Measurements from ENCODE around the gene BCL2L11. TPM values are rescaled to one million over a fixed set of nuclear protein-coding genes. Genes with fewer than 3 reads are reported as not detected.
A peak's percentile ranks its signal among the peaks of the same experiment; 100 is the strongest.

The BCL2L11 gene
- polyA plus RNA-seq, 1 experiment: 4.2 TPM

DNA sequence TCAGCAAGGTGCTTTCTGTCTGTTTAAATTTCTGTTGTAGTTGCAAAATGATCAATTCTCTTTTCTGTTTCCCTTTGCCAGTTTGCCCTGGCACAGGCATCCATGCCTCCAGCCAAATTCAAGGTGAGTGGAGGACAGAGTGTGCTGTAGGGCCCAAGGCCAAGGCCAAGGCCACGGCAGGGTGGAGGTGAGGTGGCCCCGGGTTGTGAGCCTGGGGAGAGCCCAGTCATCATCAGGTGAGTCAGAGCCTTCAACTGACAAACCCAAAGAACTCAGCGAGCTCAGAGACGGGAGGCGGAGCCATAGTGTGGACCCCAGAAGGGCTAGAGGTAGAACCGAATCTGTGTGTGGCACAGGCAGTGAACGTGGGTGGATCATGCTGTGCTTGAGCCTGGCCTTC, 55.7 kb downstream of the BCL2L11 start:
- POLR2A ChIA-PET: no interaction called here
- TF ChIP-seq, protein P1, sequence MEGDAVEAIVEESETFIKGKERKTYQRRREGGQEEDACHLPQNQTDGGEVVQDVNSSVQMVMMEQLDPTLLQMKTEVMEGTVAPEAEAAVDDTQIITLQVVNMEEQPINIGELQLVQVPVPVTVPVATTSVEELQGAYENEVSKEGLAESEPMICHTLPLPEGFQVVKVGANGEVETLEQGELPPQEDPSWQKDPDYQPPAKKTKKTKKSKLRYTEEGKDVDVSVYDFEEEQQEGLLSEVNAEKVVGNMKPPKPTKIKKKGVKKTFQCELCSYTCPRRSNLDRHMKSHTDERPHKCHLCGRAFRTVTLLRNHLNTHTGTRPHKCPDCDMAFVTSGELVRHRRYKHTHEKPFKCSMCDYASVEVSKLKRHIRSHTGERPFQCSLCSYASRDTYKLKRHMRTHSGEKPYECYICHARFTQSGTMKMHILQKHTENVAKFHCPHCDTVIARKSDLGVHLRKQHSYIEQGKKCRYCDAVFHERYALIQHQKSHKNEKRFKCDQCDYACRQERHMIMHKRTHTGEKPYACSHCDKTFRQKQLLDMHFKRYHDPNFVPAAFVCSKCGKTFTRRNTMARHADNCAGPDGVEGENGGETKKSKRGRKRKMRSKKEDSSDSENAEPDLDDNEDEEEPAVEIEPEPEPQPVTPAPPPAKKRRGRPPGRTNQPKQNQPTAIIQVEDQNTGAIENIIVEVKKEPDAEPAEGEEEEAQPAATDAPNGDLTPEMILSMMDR (IDR thresholded peaks at IDR 0.05; ENCODE audit: low read depth, low read length): no peak

DNA sequence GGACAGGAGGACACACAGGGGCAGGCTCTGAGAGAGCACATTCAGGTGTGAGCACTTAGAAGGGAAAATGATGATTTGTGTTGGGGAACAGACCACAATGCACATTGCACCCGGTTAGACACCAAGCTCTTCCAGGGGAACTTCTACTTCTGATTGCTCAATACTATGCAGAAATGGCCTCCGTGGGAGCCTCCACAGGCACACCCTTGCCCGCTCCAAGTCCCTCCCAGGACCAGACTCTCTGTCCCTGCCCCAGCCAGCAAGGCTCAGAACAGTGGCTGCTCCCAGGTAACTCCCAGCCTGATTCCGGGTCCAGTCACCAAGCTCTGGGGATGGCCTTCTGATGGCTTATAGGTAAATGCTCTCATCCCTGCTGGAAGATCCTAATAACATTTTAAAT, 56.2 kb downstream of the BCL2L11 start:
- DNase-seq (ENCODE audit: low read depth, low spot score): no peak
- ChIA-PET POLR2A (no interaction called here), CTCF (no interaction called here)
- H3K27ac ChIP-seq (ENCODE audit: low read depth, low read length): no peak overlapping the region
- no peaks in the 10 kb centered on the region for H3K9me3 ChIP-seq (ENCODE audit: control insufficient read depth, insufficient read depth, low read length)
- H3K4me3 ChIP-seq (ENCODE audit: low read depth, low read length): no peak overlapping the region
- TF ChIP-seq, protein P1 (IDR thresholded peaks at IDR 0.05; ENCODE audit: low read depth, low read length): no peak
- H3K27me3 ChIP-seq (ENCODE audit: control insufficient read depth, insufficient read depth, low read length): peaks cover 22% of the 10 kb centered on the region

More for the DNA sequence above, 55.7 kb downstream of the BCL2L11 start:
- CTCF ChIA-PET: no interaction called here
- Histone ChIP-seq H3K9me3 (ENCODE audit: control insufficient read depth, insufficient read depth, low read length) (no peaks in the 10 kb centered on the region), H3K27me3 (ENCODE audit: control insufficient read depth, insufficient read depth, low read length) (peaks cover 25% of the 10 kb centered on the region), H3K4me3 (ENCODE audit: low read depth, low read length) (no peak overlapping the region), H3K27ac (ENCODE audit: low read depth, low read length) (no peak overlapping the region)
- DNase-seq (ENCODE audit: low read depth, low spot score): no peak

GRCh38 chr2:111178296-111178695, 57.6 kb downstream of the BCL2L11 start:
- Histone ChIP-seq H3K9me3 (ENCODE audit: control insufficient read depth, insufficient read depth, low read length) (no peaks in the 10 kb centered on the region), H3K4me3 (ENCODE audit: low read depth, low read length) (no peak overlapping the region), H3K27me3 (ENCODE audit: control insufficient read depth, insufficient read depth, low read length) (peaks cover 22% of the 10 kb centered on the region), H3K27ac (ENCODE audit: low read depth, low read length) (no peak overlapping the region)
- TF ChIP-seq, protein P1 (IDR thresholded peaks at IDR 0.05; ENCODE audit: low read depth, low read length): no peak
- DNase-seq (ENCODE audit: low read depth, low spot score): no peak
- POLR2A ChIA-PET: no interaction called here
- CTCF ChIA-PET: no interaction called here

- no peak overlapping the region for H3K27ac ChIP-seq (ENCODE audit: low read depth, low read length)
- H3K27me3 ChIP-seq (ENCODE audit: control insufficient read depth, insufficient read depth, low read length): peaks cover 19% of the 10 kb centered on the region
- no peaks in the 10 kb centered on the region for H3K9me3 ChIP-seq (ENCODE audit: control insufficient read depth, insufficient read depth, low read length)
- no peak overlapping the region for H3K4me3 ChIP-seq (ENCODE audit: low read depth, low read length)
- TF ChIP-seq, protein P1 (IDR thresholded peaks at IDR 0.05; ENCODE audit: low read depth, low read length): no peak
- CTCF ChIA-PET: no interaction called here
- POLR2A ChIA-PET: no interaction called here
- DNase-seq (ENCODE audit: low read depth, low spot score): peak; percentile 8
Observed at GRCh38 chr2:111178730-111179405, 58.2 kb downstream of the BCL2L11 start.

DNA sequence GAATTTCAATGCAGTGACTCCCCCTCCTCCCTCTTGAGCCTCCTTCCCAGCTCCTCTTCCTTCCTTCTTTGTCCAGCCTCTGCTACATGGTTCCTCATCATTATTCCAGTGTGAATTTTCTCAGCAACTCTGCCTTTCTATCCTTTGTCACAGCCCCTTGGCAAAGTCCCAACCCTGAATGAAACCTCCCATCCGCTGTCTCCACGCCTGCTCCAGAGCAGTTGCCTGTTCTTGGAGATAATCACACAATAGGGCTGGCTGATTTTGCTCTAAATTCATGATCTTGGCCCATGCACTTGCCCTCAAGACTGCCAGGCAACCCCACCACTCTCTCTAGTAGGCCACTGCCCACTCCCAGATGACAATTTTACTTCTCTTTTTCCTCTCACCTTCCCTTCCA, 61.4 kb downstream of the BCL2L11 start:
- POLR2A ChIA-PET: no interaction called here
- H3K27ac ChIP-seq (ENCODE audit: low read depth, low read length): no peak overlapping the region
- peaks cover 12% of the 10 kb centered on the region for H3K27me3 ChIP-seq (ENCODE audit: control insufficient read depth, insufficient read depth, low read length)
- CTCF ChIA-PET: no interaction called here
- H3K9me3 ChIP-seq (ENCODE audit: control insufficient read depth, insufficient read depth, low read length): no peaks in the 10 kb centered on the region
- DNase-seq (ENCODE audit: low read depth, low spot score): no peak
- TF ChIP-seq, protein P1 (IDR thresholded peaks at IDR 0.05; ENCODE audit: low read depth, low read length): no peak
- H3K4me3 ChIP-seq (ENCODE audit: low read depth, low read length): no peak overlapping the region
